ENCODE results near the gene BMERB1.

The BMERB1 gene

DNA sequence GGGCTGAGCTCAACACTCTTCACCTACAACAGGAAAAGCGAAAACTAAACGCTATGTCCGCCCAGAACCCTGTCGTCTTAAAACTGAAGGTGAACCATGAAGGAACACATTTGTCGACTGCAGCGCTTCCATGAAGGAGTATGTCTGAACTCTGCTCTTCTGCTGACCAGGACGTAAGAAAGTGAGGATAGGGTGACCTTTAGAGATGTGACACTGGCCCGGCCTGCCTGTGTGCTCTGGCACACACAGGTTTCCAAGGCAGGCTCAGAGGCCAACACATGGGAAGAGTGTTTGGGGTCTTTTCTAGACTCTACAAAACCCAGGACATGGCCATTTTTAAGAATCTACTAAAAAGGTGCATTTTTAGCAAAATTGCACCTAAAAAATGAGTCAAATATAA, 187.5 kb downstream of the BMERB1 start:
- no peaks in the 10 kb centered on the region for H3K27me3 ChIP-seq
- no peak overlapping the region for H3K4me3 ChIP-seq (ENCODE audit: low read depth in 1 of 2, low read length in 1 of 2)
- H3K4me1 ChIP-seq (ENCODE audit: control insufficient read depth in 1 of 2, insufficient read depth in 1 of 2, low read depth in 1 of 2, low read length in 1 of 2): no peaks in the 10 kb centered on the region
- peak overlapping the region; percentile 32 for H3K27ac ChIP-seq
- no peaks in the 10 kb centered on the region for H3K9me3 ChIP-seq
- peaks cover 100% of the 10 kb centered on the region for H3K36me3 ChIP-seq
- TF ChIP-seq, protein P1, sequence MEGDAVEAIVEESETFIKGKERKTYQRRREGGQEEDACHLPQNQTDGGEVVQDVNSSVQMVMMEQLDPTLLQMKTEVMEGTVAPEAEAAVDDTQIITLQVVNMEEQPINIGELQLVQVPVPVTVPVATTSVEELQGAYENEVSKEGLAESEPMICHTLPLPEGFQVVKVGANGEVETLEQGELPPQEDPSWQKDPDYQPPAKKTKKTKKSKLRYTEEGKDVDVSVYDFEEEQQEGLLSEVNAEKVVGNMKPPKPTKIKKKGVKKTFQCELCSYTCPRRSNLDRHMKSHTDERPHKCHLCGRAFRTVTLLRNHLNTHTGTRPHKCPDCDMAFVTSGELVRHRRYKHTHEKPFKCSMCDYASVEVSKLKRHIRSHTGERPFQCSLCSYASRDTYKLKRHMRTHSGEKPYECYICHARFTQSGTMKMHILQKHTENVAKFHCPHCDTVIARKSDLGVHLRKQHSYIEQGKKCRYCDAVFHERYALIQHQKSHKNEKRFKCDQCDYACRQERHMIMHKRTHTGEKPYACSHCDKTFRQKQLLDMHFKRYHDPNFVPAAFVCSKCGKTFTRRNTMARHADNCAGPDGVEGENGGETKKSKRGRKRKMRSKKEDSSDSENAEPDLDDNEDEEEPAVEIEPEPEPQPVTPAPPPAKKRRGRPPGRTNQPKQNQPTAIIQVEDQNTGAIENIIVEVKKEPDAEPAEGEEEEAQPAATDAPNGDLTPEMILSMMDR (IDR thresholded peaks at IDR 0.05): no peak

GRCh38 chr16:15631730-15632409, 197.5 kb downstream of the BMERB1 start:
- peaks cover 13 to 14% of the 10 kb centered on the region in 2 experiments for H3K4me1 ChIP-seq (ENCODE audit: control insufficient read depth in 1 of 2, insufficient read depth in 1 of 2, low read depth in 1 of 2, low read length in 1 of 2)
- TF ChIP-seq, protein P1 (IDR thresholded peaks at IDR 0.05): no peak
- H3K27ac ChIP-seq: peak overlapping the region; percentile 55
- H3K36me3 ChIP-seq: peaks cover 89% of the 10 kb centered on the region
- no peaks in the 10 kb centered on the region for H3K9me3 ChIP-seq
- H3K27me3 ChIP-seq: no peaks in the 10 kb centered on the region
- no peak overlapping the region for H3K4me3 ChIP-seq (ENCODE audit: low read depth in 1 of 2, low read length in 1 of 2)

DNA sequence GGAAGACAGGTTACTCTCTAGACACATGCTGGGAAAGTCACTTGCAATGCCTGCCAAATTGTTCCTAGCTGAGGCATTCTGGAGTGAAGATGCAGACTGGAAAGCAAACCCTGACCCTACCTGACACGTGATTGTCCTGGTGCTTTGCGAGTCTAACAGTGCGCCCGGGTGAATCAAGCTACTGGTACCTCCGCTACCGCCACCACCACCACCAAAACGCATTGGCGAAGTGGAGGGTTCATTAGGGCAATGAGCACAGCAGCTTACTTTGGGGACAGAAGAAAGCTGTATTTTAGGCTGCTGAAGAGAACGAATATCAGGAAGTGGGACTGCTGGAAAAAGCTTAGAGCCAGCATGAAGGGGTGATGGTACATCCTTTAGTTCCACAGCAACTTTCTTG, 201.5 kb downstream of the BMERB1 start:
- Histone ChIP-seq H3K4me3 (ENCODE audit: low read depth in 1 of 2, low read length in 1 of 2) (peak overlapping the region in 1 of 2 experiments; percentile 32), H3K27me3 (no peaks in the 10 kb centered on the region), H3K9me3 (no peaks in the 10 kb centered on the region), H3K4me1 (ENCODE audit: control insufficient read depth in 1 of 2, insufficient read depth in 1 of 2, low read depth in 1 of 2, low read length in 1 of 2) (peaks cover 33 to 47% of the 10 kb centered on the region in 2 experiments), H3K27ac (peak overlapping the region; percentile 97), H3K36me3 (peaks cover 76% of the 10 kb centered on the region)
- TF ChIP-seq, protein P1 (IDR thresholded peaks at IDR 0.05): no peak

- Histone ChIP-seq H3K36me3 (peaks cover 71% of the 10 kb centered on the region), H3K4me3 (ENCODE audit: low read depth in 1 of 2, low read length in 1 of 2) (peak overlapping the region; percentile 32 to 33)
- TF ChIP-seq, protein P1 (IDR thresholded peaks at IDR 0.05): no peak
Observed at GRCh38 chr16:15636392-15636873, 202.0 kb downstream of the BMERB1 start.

More at GRCh38 chr16:15636392-15636873, 202.0 kb downstream of the BMERB1 start:
- H3K4me1 ChIP-seq (ENCODE audit: control insufficient read depth in 1 of 2, insufficient read depth in 1 of 2, low read depth in 1 of 2, low read length in 1 of 2): peaks cover 38 to 52% of the 10 kb centered on the region in 2 experiments
- no peaks in the 10 kb centered on the region for H3K27me3 ChIP-seq
- peak overlapping the region; percentile 97 for H3K27ac ChIP-seq
- H3K9me3 ChIP-seq: no peaks in the 10 kb centered on the region
